HG03442 (cell line): ENCODE measurements around the gene TMEM135.
"Not testable (repeated sequence)": the region's sequence is repeated elsewhere in the genome, so short reads cannot be mapped to it uniquely, and the experiment has no call there.

Source experiments
- ATAC-seq: cut with Tn5 transposase; IDR thresholded peaks from one replicate; pipeline ENCODE4 v1.9.1; 2021; ENCODE audit warnings: mild to moderate bottlenecking, moderate library complexity; ENCODE audit not compliant: unreplicated experiment

TMEM135 gene

GRCh38 chr11:87076260-87076783 lies 38.6 kb downstream of the TMEM135 start:
- no peak for ATAC-seq

- ATAC-seq = no peak
Measured at GRCh38 chr11:87076874-87077429, 39.2 kb downstream of the TMEM135 start.

- ATAC-seq = peak; percentile 59
Measured at GRCh38 chr11:87081358-87081757, 43.6 kb downstream of the TMEM135 start.

GRCh38 chr11:87082590-87082989 lies 44.9 kb downstream of the TMEM135 start:
- ATAC-seq = no peak

- no peak for ATAC-seq
Measured at GRCh38 chr11:87083029-87083428, 45.3 kb downstream of the TMEM135 start.

GRCh38 chr11:87092159-87092558 lies 54.4 kb downstream of the TMEM135 start:
- no peak for ATAC-seq

- no peak for ATAC-seq
Measured at GRCh38 chr11:87092567-87092966, 54.8 kb downstream of the TMEM135 start.

GRCh38 chr11:87097582-87097981 lies 59.8 kb downstream of the TMEM135 start:
- peak; percentile 79 for ATAC-seq

- ATAC-seq = no peak
Measured at GRCh38 chr11:87101956-87102580, 64.3 kb downstream of the TMEM135 start.

GRCh38 chr11:87105826-87106225 lies 68.1 kb downstream of the TMEM135 start:
- ATAC-seq = not testable (repeated sequence)

GRCh38 chr11:87107379-87107778 lies 69.6 kb downstream of the TMEM135 start:
- ATAC-seq = not testable (repeated sequence)

- ATAC-seq = no peak
Measured at GRCh38 chr11:87110443-87111131, 72.9 kb downstream of the TMEM135 start.

- no peak for ATAC-seq
Measured at GRCh38 chr11:87114093-87114492, 76.4 kb downstream of the TMEM135 start.

- no peak for ATAC-seq
Measured at GRCh38 chr11:87116185-87116584, 78.5 kb downstream of the TMEM135 start.

- no peak for ATAC-seq
Measured at GRCh38 chr11:87120937-87121336, 83.2 kb downstream of the TMEM135 start.

- no peak for ATAC-seq
Measured at GRCh38 chr11:87122852-87123251, 85.1 kb downstream of the TMEM135 start.

- no peak for ATAC-seq
Measured at GRCh38 chr11:87125257-87125656, 87.5 kb downstream of the TMEM135 start.

- no peak for ATAC-seq
Measured at GRCh38 chr11:87127101-87127500, 89.4 kb downstream of the TMEM135 start.

GRCh38 chr11:87128372-87128771 lies 90.6 kb downstream of the TMEM135 start:
- ATAC-seq = no peak

GRCh38 chr11:87134524-87135106 lies 96.9 kb downstream of the TMEM135 start:
- ATAC-seq = no peak

- ATAC-seq = no peak
Measured at GRCh38 chr11:87136236-87136635, 98.5 kb downstream of the TMEM135 start.

- no peak for ATAC-seq
Measured at GRCh38 chr11:87137711-87138110, 100.0 kb downstream of the TMEM135 start.
